ENCODE results near the gene CTDNEP1. TPM values are rescaled to one million over a fixed set of nuclear protein-coding genes. Genes with fewer than 3 reads are reported as not detected.

The CTDNEP1 gene
- total RNA-seq, 4 donors from 2014 or later = 71.5 to 150 (median 111) TPM

DNA sequence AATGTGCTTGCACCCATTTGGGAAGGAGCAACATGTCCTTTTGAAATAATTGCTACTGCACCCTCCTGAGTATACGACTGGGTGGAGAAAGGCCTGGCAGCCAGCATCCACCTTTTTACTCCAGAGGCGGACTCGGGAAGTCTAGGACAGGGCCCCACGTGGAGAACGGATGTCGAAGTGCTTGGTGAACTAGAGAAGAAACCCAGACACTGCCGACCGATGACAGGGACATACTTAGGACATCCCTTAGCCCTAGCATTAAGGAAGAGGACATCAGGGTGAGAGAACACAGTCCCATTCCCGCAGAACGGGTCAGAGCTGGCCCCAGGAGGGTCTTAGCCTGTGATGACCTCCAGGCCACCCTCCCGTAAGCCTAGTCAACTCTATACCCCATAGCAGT, 39.2 kb upstream of the CTDNEP1 start:
- in situ Hi-C loops (cut with MboI; ENCODE audit: low sequenced_read_pairs in 4 of 4) (no loop called here), intact Hi-C loops (cut with DNase I; ENCODE audit: low total_unique reads) (no loop called here)
- no peak overlapping the region for H3K4me3 ChIP-seq
- peak in 1 of 2 donors; percentile 58 for DNase-seq
- peak in 1 of 2 donors; percentile 2 for ATAC-seq
- peaks cover 45 to 59% of the 10 kb centered on the region in 2 donors for H3K4me1 ChIP-seq
- peaks cover 0 to 12% of the 10 kb centered on the region in 2 donors for H3K36me3 ChIP-seq
- H3K27me3 ChIP-seq = no peaks in the 10 kb centered on the region
- H3K27ac ChIP-seq = peak overlapping the region; percentile 95 to 100 (median 98)
- TF ChIP-seq CTCF (IDR thresholded peaks at IDR 0.05 in 4 of 5, conservative IDR thresholded peaks at IDR 0.05 in 1 of 5) = no peak
- TF ChIP-seq POLR2A (IDR thresholded peaks at IDR 0.05) = no peak
- no peaks in the 10 kb centered on the region for H3K9me3 ChIP-seq

GRCh38 chr17:7290166-7290565, 38.6 kb upstream of the CTDNEP1 start:
- no peak for TF ChIP-seq POLR2A (IDR thresholded peaks at IDR 0.05)
- no peak for TF ChIP-seq CTCF (IDR thresholded peaks at IDR 0.05 in 4 of 5, conservative IDR thresholded peaks at IDR 0.05 in 1 of 5)
- peaks cover 42 to 59% of the 10 kb centered on the region in 2 donors for H3K4me1 ChIP-seq
- DNase-seq = no peak
- intact Hi-C loops (cut with DNase I; ENCODE audit: low total_unique reads) (no loop called here), in situ Hi-C loops (cut with MboI; ENCODE audit: low sequenced_read_pairs in 4 of 4) (no loop called here)
- peak overlapping the region; percentile 95 to 100 (median 98) for H3K27ac ChIP-seq
- H3K27me3 ChIP-seq = no peaks in the 10 kb centered on the region
- H3K4me3 ChIP-seq = no peak overlapping the region
- no peak for ATAC-seq
- H3K9me3 ChIP-seq = no peaks in the 10 kb centered on the region
- peaks cover 0 to 17% of the 10 kb centered on the region in 2 donors for H3K36me3 ChIP-seq

DNA sequence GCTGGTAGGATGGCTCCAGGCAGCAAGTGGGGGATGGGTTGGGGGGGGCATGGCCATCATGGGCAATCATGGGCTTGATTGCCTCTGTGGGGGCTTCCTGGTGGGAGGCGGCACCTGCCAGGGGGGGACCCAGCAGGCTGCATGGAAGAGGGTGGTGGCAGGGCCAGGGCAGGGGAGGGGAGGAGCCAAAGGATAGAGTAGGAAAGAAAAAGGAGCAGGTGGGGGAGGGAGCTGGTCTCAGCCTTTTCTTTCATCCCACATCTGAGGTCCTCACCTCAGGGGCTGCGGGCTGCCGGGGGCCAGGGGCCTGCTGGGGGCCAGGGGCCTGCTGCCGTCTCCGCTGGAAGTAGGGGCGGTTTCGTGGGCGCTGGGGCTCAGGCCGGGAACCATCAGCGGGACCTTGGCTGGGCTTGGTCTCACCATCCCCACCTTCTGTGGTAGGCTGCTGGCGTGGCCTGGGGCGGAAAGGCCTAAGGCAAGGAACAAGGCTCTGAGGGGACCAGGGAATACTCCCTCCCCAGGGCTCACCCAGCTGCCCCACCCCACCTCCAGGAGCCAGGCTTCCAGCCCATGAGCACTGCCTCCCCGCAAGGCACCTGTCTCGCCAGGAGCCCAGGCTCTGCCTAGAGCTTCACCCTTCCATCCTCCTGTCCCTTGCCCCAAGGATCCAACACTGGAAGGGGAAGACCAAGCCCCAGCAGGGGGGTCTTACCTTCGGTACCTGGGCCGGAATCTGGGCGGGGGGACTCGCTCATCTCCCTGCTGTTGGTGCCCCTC, 37.9 kb upstream of the CTDNEP1 start:
- H3K36me3 ChIP-seq = peaks cover 0 to 23% of the 10 kb centered on the region in 2 donors
- in situ Hi-C loops (cut with MboI; ENCODE audit: low sequenced_read_pairs in 4 of 4) (no loop called here), intact Hi-C loops (cut with DNase I; ENCODE audit: low total_unique reads) (no loop called here)
- TF ChIP-seq CTCF (IDR thresholded peaks at IDR 0.05 in 4 of 5, conservative IDR thresholded peaks at IDR 0.05 in 1 of 5) (no peak), POLR2A (IDR thresholded peaks at IDR 0.05) (no peak)
- H3K27me3 ChIP-seq = no peaks in the 10 kb centered on the region
- H3K4me1 ChIP-seq = peaks cover 46 to 61% of the 10 kb centered on the region in 2 donors
- H3K4me3 ChIP-seq = no peak overlapping the region
- peak overlapping the region; percentile 95 to 100 (median 98) for H3K27ac ChIP-seq
- H3K9me3 ChIP-seq = no peaks in the 10 kb centered on the region
- DNase-seq = peak in 1 of 2 donors; percentile 63
- ATAC-seq = peak in 1 of 2 donors; percentile 5

- Histone ChIP-seq H3K9me3 (no peaks in the 10 kb centered on the region), H3K36me3 (peaks cover 0 to 28% of the 10 kb centered on the region in 2 donors), H3K27ac (peak overlapping the region; percentile 95 to 100 (median 98)), H3K4me3 (no peak overlapping the region), H3K27me3 (no peaks in the 10 kb centered on the region), H3K4me1 (peaks cover 33 to 46% of the 10 kb centered on the region in 2 donors)
- intact Hi-C loops (cut with DNase I; ENCODE audit: low total_unique reads) = no loop called here
- DNase-seq (no peak), ATAC-seq (no peak)
- TF ChIP-seq POLR2A (IDR thresholded peaks at IDR 0.05) (no peak), CTCF (IDR thresholded peaks at IDR 0.05 in 4 of 5, conservative IDR thresholded peaks at IDR 0.05 in 1 of 5) (no peak)
- in situ Hi-C loops (cut with MboI; ENCODE audit: low sequenced_read_pairs in 4 of 4) = no loop called here
Measured at GRCh38 chr17:7285679-7286078, 34.1 kb upstream of the CTDNEP1 start.
